Thoracic aorta (tissue), 2 donors: ENCODE measurements around the gene ROGDI. TPM values are rescaled to one million over a fixed set of nuclear protein-coding genes. Genes with fewer than 3 reads are reported as not detected.

ENCODE experiments used
- ATAC-seq: fragments of 150-250 bp; one replicate; pipeline ENCODE4 v1.8.0; 2017; ENCODE audit warnings: low read depth; ENCODE audit not compliant: insufficient number of reproducible peaks, low FRiP score
- DNase-seq: peaks from one replicate; pipeline ENCODE4 v3.0.0-alpha.2; 2020; ENCODE audit warnings: low spot score
- H3K27ac ChIP-seq, 2 donors: fragments of 200-600 bp; sonication (generic); 1 replicate in 1 of 2; 2 replicates in 1 of 2; pipeline ENCODE4 v1.5.1; 2016; ENCODE audit warnings: mild to moderate bottlenecking in 2 of 2, moderate library complexity in 2 of 2
- H3K27me3 ChIP-seq: fragments of 200-600 bp; sonication (generic); replicated peaks from 2 replicates; pipeline ENCODE4 v1.6.0; 2016; ENCODE audit warnings: mild to moderate bottlenecking; ENCODE audit not compliant: insufficient read depth
- H3K36me3 ChIP-seq: fragments of 200-600 bp; sonication (generic); one replicate; pipeline ENCODE4 v1.5.1; 2016
- H3K4me1 ChIP-seq, 2 donors: fragments of 200-600 bp; sonication (generic); 1 replicate in 1 of 2; 2 replicates in 1 of 2; pipeline versions ENCODE4 v1.5.1 to v1.6.0; 2016; ENCODE audit warnings: low read depth in 2 of 2, mild to moderate bottlenecking in 1 of 2; ENCODE audit not compliant: control insufficient read depth in 1 of 2
- H3K4me3 ChIP-seq: fragments of 200-600 bp; sonication (generic); 2 replicates; pipeline ENCODE4 v1.5.1; 2016; ENCODE audit warnings: mild to moderate bottlenecking
- H3K9me3 ChIP-seq: fragments of 200-600 bp; sonication (generic); 2 replicates; pipeline ENCODE4 v1.5.1; 2016
- CTCF ChIP-seq: fragments of 200-600 bp; sonication (generic); IDR thresholded peaks from one replicate; pipeline ENCODE4 v1.5.1; 2019; ENCODE audit warnings: antibody characterized with exemption
- total RNA-seq, 2 donors: library from RNA; depleted of rRNA; stranded (reverse); fragments of >200 nt; gene quantifications; one replicate each; pipeline versions ENCODE4 v1.1.0 to v1.2.3, GENCODE V29; 2016

Gene ROGDI
- total RNA-seq, 2 donors from 2014 or later, result 4.2 to 23.7 TPM

DNA sequence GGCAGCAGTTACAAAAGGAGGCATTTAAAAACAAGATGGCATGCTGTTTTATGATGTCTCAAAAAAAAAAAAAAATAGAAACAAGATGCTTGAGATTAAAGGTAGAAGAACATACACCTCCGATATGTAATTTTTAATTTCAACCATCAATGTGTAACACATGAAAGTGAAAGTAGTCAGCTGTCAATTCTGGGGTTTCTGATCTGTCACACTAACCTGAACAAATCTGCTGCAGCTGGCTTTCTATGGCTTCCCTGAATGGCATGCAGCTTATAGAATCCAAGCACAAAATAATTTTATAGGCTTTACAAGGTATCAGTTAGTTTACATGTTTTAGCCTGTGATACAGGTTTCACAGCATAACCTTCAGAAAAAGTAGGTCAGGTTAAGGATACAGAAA lies 31.2 kb upstream of the ROGDI start:
- no peak for DNase-seq
- TF ChIP-seq CTCF, result no peak
- no peak overlapping the region for H3K27ac ChIP-seq
- no peaks in the 10 kb centered on the region for H3K27me3 ChIP-seq
- H3K9me3 ChIP-seq, result no peaks in the 10 kb centered on the region
- no peak for ATAC-seq
- no peak overlapping the region for H3K4me3 ChIP-seq
- H3K4me1 ChIP-seq, result no peaks in the 10 kb centered on the region
- peaks cover 67% of the 10 kb centered on the region for H3K36me3 ChIP-seq

DNA sequence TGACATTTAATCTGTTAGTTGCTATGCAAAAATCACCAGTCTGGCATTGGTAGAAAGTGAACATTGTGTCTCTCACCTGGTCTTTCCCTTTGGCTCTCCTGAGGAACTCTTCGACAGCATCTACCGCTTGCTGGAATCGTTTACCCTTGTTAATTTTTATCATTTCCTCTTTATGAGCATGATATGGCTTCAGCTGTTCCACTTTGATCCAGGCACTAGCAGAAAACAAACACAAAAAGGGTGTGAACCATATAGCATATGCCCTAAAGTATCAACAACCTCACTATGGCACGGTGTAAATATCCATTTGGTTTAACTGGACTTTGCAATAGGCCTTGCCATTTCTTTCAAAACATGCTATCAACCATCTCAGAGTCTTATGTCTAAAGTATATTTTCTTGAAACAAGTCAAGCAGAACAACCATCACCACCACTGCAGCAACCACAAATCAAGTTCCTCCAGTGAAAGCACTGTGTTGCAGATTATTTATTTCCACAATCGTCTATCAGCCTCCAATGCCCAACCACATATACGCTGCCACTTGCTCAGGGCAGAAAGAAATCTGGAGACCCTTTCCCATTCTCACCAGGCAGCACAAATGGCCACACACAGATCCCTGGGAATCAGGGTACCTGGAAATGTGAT lies 30.4 kb upstream of the ROGDI start:
- no peak for ATAC-seq
- H3K9me3 ChIP-seq, result no peaks in the 10 kb centered on the region
- TF ChIP-seq CTCF, result no peak
- H3K36me3 ChIP-seq, result peaks cover 69% of the 10 kb centered on the region
- H3K4me1 ChIP-seq, result no peaks in the 10 kb centered on the region
- H3K27ac ChIP-seq, result no peak overlapping the region
- H3K27me3 ChIP-seq, result no peaks in the 10 kb centered on the region
- no peak overlapping the region for H3K4me3 ChIP-seq
- DNase-seq, result no peak

DNA sequence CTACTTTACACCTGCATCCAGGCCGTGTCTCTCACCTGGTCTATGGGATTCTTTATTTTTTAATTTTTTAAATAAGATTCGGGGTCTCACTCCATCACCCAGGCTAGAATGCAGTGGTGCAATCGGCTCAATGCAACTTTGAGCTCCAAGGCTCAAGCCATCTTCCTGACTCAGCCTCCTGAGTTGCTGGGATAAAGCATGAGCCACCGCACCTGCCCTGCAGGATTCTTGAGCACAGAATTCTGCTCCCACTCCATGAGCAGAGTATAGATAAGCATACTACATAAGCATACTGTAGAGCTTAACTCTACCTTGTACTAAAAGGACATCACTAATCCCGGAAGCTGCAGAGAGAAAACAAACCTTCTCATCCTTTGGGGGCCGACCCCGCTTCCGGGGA lies 29.2 kb upstream of the ROGDI start:
- ATAC-seq (no peak), DNase-seq (no peak)
- Histone ChIP-seq H3K27me3 (no peaks in the 10 kb centered on the region), H3K4me3 (no peak overlapping the region), H3K36me3 (peaks cover 75% of the 10 kb centered on the region), H3K27ac (no peak overlapping the region), H3K4me1 (no peaks in the 10 kb centered on the region), H3K9me3 (no peaks in the 10 kb centered on the region)
- TF ChIP-seq CTCF, result no peak

- H3K9me3 ChIP-seq, result no peaks in the 10 kb centered on the region
- H3K27ac ChIP-seq, result no peak overlapping the region
- no peaks in the 10 kb centered on the region for H3K27me3 ChIP-seq
- H3K4me1 ChIP-seq, result no peaks in the 10 kb centered on the region
- H3K36me3 ChIP-seq, result peaks cover 81% of the 10 kb centered on the region
- ATAC-seq, result no peak
- DNase-seq, result no peak
- no peak overlapping the region for H3K4me3 ChIP-seq
- no peak for TF ChIP-seq CTCF
Measured at GRCh38 chr16:4830408-4830807, 28.0 kb upstream of the ROGDI start.

GRCh38 chr16:4828567-4829321 lies 26.3 kb upstream of the ROGDI start:
- DNase-seq (no peak), ATAC-seq (no peak)
- no peak for TF ChIP-seq CTCF
- Histone ChIP-seq H3K9me3 (no peaks in the 10 kb centered on the region), H3K4me1 (no peaks in the 10 kb centered on the region), H3K27me3 (no peaks in the 10 kb centered on the region), H3K36me3 (peaks cover 77% of the 10 kb centered on the region), H3K27ac (no peak overlapping the region), H3K4me3 (no peak overlapping the region)
